Smooth muscle cell (in vitro differentiated cells): Measurements from ENCODE around the gene ABR. TPM values are rescaled to one million over a fixed set of nuclear protein-coding genes. Genes with fewer than 3 reads are reported as not detected.
"Not testable (repeated sequence)": the region's sequence is repeated elsewhere in the genome, so short reads cannot be mapped to it uniquely, and the experiment has no call there.

Experiments used
- DNase-seq: peaks from one replicate; lab custom pipeline; 2025; ENCODE audit not compliant: unreplicated experiment; lab: John Stamatoyannopoulos, UW
- H2AFZ ChIP-seq: fragments of 200-600 bp; sonication (generic); 2 replicates; pipeline ENCODE4 v1.6.0; 2016; ENCODE audit warnings: antibody characterized with exemption, low read depth, mild to moderate bottlenecking
- H3F3A ChIP-seq: fragments of 200-600 bp; sonication (generic); 2 replicates; pipeline ENCODE4 v1.6.0; 2017; ENCODE audit warnings: antibody characterized with exemption, low read depth
- H3K27ac ChIP-seq: fragments of 200-600 bp; sonication (generic); 2 replicates; pipeline ENCODE4 v1.5.1; 2016; ENCODE audit warnings: low read depth, mild to moderate bottlenecking
- H3K27me3 ChIP-seq: fragments of 200-600 bp; sonication (generic); 2 replicates; pipeline ENCODE4 v1.6.1; 2016; ENCODE audit warnings: low read depth, mild to moderate bottlenecking
- H3K36me3 ChIP-seq: fragments of 200-600 bp; sonication (generic); 2 replicates; pipeline ENCODE4 v1.5.1; 2016; ENCODE audit warnings: low read depth
- H3K4me1 ChIP-seq: fragments of 200-600 bp; sonication (generic); 2 replicates; pipeline ENCODE4 v1.5.1; 2016; ENCODE audit warnings: low read depth
- H3K4me2 ChIP-seq: fragments of 200-600 bp; sonication (generic); 2 replicates; pipeline ENCODE4 v1.6.0; 2016; ENCODE audit warnings: mild to moderate bottlenecking
- H3K4me3 ChIP-seq: fragments of 200-600 bp; sonication (generic); 2 replicates; pipeline ENCODE4 v1.5.1; 2016; ENCODE audit warnings: mild to moderate bottlenecking
- H3K79me2 ChIP-seq: fragments of 200-600 bp; sonication (generic); 2 replicates; pipeline ENCODE4 v1.6.0; 2016; ENCODE audit warnings: low read depth, mild to moderate bottlenecking
- H3K9ac ChIP-seq: fragments of 200-600 bp; sonication (generic); 2 replicates; pipeline ENCODE4 v1.6.0; 2016; ENCODE audit warnings: low read depth
- H3K9me3 ChIP-seq: fragments of 200-600 bp; sonication (generic); replicated peaks from 2 replicates; pipeline ENCODE4 v1.5.1; 2016; ENCODE audit warnings: low read depth
- H4K20me1 ChIP-seq: fragments of 200-600 bp; sonication (generic); 2 replicates; pipeline ENCODE4 v1.6.0; 2016; ENCODE audit warnings: low read depth
- CTCF ChIP-seq: fragments of 200-600 bp; sonication (generic); IDR thresholded peaks from 2 replicates; pipeline ENCODE4 v1.5.1; 2017; ENCODE audit warnings: borderline replicate concordance, mild to moderate bottlenecking, antibody characterized with exemption; ENCODE audit not compliant: insufficient read depth, poor library complexity, severe bottlenecking
- WGBS: methylation state at CpG from one replicate; pipeline ENCODE4 v1.1.7; 2016; ENCODE audit warnings: low lambda C conversion rate; 5-methylcytosine and 5-hydroxymethylcytosine counted together
- polyA plus RNA-seq: library from polyadenylated mRNA; unstranded; fragments of >200 nt; fragmentation: Nextera tagmentation; extraction: Ambion mirVana; gene quantifications from 2 replicates; pipeline ENCODE4 v1.2.1, GENCODE V29; 2016
- total RNA-seq: library from RNA; depleted of rRNA; stranded (reverse); fragments of >200 nt; gene quantifications from 2 replicates; pipeline ENCODE4 v1.2.3, GENCODE V29; 2014

The ABR gene
- total and polyA plus RNA-seq, 2 experiments from 2014 or later, result 16.1 to 29.1 TPM

- Histone ChIP-seq H3K9me3 (no peaks in the 10 kb centered on the region), H4K20me1 (peaks cover 26% of the 10 kb centered on the region), H3K4me1 (no peaks in the 10 kb centered on the region), H3K9ac (no peak overlapping the region), H3K79me2 (no peaks in the 10 kb centered on the region), H3K4me3 (no peak overlapping the region), H3K36me3 (no peaks in the 10 kb centered on the region), H2AFZ (no peak overlapping the region), H3K4me2 (no peak overlapping the region), H3F3A (no peaks in the 10 kb centered on the region), H3K27ac (no peak overlapping the region), H3K27me3 (no peaks in the 10 kb centered on the region)
- no peak for DNase-seq
- WGBS, result 94% methylated on average over 6 of the region's 6 CpGs
- no peak for TF ChIP-seq CTCF
Observed at GRCh38 chr17:1076982-1077302, 102.8 kb downstream of the ABR start.

- Histone ChIP-seq H3K9me3 (no peaks in the 10 kb centered on the region), H3K27me3 (no peaks in the 10 kb centered on the region), H3K4me2 (no peak overlapping the region), H3K79me2 (no peaks in the 10 kb centered on the region), H3K36me3 (no peaks in the 10 kb centered on the region), H3K27ac (no peak overlapping the region), H3K4me3 (no peak overlapping the region), H3F3A (no peaks in the 10 kb centered on the region), H3K4me1 (no peaks in the 10 kb centered on the region), H4K20me1 (peaks cover 26% of the 10 kb centered on the region), H3K9ac (no peak overlapping the region), H2AFZ (no peak overlapping the region)
- no peak for TF ChIP-seq CTCF
- 82% methylated on average over 7 of the region's 15 CpGs for WGBS
- DNase-seq, result no peak
Observed at GRCh38 chr17:1076299-1076981, 103.3 kb downstream of the ABR start.

DNA sequence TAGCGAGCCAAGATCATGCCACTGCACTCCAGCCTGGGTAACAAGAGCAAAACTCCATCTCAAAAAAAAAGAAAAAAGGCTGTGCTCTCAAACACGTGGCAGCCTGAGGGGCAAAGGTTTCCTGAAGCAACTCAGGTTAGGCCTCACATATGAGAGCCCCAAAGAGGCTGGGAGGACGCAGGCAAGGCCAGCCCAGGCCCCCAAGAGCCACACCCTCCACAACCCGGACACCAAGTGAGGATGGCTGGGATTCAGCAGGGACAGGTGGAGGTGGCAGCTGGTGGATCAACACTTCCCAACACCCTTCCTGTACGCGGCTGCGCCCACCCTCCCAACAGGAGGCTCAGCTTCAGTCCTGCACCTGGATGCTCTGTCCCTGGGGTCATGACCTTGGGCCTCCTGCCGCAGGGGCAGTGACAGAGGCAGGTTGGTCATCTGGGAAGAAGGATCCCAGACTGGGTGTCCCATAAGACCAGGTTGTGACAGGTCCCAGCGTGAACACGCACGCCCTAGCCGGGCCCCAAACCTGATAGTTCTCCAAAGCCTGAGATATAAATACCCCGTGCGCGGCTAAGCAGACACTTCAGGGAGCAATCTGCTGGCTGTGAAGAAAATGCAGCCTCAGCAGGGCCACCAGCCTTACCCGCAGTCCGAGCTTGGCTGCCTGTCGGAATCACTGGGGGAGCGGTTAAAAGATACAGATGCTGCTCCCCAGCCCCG is 104.7 kb downstream of the ABR start:
- TF ChIP-seq CTCF, result no peak

DNA sequence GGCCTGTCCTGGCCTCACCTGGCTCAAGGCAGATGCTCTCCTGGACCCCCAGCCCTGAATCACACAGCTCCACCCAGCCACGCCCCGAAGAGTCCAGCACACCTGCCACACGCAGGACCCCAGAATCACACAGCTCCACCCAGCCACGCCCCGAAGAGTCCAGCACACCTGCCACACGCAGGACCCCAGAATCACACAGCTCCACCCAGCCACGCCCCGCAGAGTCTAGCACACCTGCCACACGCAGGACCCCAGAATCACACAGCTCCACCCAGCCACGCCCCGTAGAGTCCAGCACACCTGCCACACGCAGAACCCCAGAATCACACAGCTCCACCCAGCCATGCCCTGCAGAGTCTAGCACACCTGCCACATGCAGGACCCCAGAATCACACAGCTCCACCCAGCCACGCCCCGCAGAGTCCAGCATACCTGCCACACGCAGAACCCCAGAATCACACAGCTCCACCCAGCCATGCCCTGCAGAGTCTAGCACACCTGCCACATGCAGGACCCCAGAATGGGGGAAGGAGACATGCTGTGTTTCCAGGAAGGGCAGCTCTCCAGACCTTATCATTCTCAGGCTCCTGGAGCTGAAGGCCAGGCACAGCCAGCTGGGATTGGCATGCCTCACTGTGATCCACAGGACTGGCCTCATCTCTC is 105.7 kb downstream of the ABR start:
- not testable (repeated sequence) for H3K27me3 ChIP-seq, DNase-seq, H3F3A ChIP-seq, H3K9ac ChIP-seq, H3K9me3 ChIP-seq, H3K4me3 ChIP-seq, H3K79me2 ChIP-seq, H2AFZ ChIP-seq, H3K4me2 ChIP-seq, H3K27ac ChIP-seq, H3K4me1 ChIP-seq, H3K36me3 ChIP-seq
- peaks cover 18% of the 10 kb centered on the region for H4K20me1 ChIP-seq
- 96% methylated on average over 15 of the region's 15 CpGs for WGBS

More for the DNA sequence above, 104.7 kb downstream of the ABR start:
- H4K20me1 ChIP-seq, result peaks cover 22% of the 10 kb centered on the region
- H3K27ac ChIP-seq, result no peak overlapping the region
- H3F3A ChIP-seq, result no peaks in the 10 kb centered on the region
- no peak overlapping the region for H3K9ac ChIP-seq
- H2AFZ ChIP-seq, result no peak overlapping the region
- H3K4me3 ChIP-seq, result no peak overlapping the region
- WGBS, result 90% methylated on average over 20 of the region's 20 CpGs
- H3K79me2 ChIP-seq, result no peaks in the 10 kb centered on the region
- H3K4me2 ChIP-seq, result no peak overlapping the region
- no peaks in the 10 kb centered on the region for H3K9me3 ChIP-seq
- no peaks in the 10 kb centered on the region for H3K4me1 ChIP-seq
- DNase-seq, result no peak
- no peaks in the 10 kb centered on the region for H3K36me3 ChIP-seq
- H3K27me3 ChIP-seq, result no peaks in the 10 kb centered on the region
